ENCODE data around the gene JSRP1.

Gene JSRP1

GRCh38 chr19:2280633-2281264, 24.5 kb upstream of the JSRP1 start:
- FAIRE-seq (no peak), DNase-seq (ENCODE audit: insufficient read length, low spot score) (no peak)
- no peak for TF ChIP-seq CTCF (IDR thresholded peaks at IDR 0.05; ENCODE audit: insufficient read depth, missing control alignments)

- DNase-seq (ENCODE audit: insufficient read length, low spot score) (no peak), FAIRE-seq (no peak)
- no peak for TF ChIP-seq CTCF (IDR thresholded peaks at IDR 0.05; ENCODE audit: insufficient read depth, missing control alignments)
These were observed 22.4 kb upstream of the JSRP1 start for GRCh38 chr19:2278459-2279158.

GRCh38 chr19:2277138-2277537, 20.9 kb upstream of the JSRP1 start:
- DNase-seq (ENCODE audit: insufficient read length, low spot score) (no peak), FAIRE-seq (no peak)
- no peak for TF ChIP-seq CTCF (IDR thresholded peaks at IDR 0.05; ENCODE audit: insufficient read depth, missing control alignments)

GRCh38 chr19:2276429-2276986, 20.3 kb upstream of the JSRP1 start:
- no peak for DNase-seq (ENCODE audit: insufficient read length, low spot score)
- no peak for FAIRE-seq
- no peak for TF ChIP-seq CTCF (IDR thresholded peaks at IDR 0.05; ENCODE audit: insufficient read depth, missing control alignments)

- no peak for FAIRE-seq
- DNase-seq (ENCODE audit: insufficient read length, low spot score) = no peak
- TF ChIP-seq CTCF (IDR thresholded peaks at IDR 0.05; ENCODE audit: insufficient read depth, missing control alignments) = no peak
These were observed 19.6 kb upstream of the JSRP1 start for GRCh38 chr19:2275588-2276428.

GRCh38 chr19:2274931-2275535, 18.8 kb upstream of the JSRP1 start:
- FAIRE-seq (no peak), DNase-seq (ENCODE audit: insufficient read length, low spot score) (no peak)
- peak; percentile 69 for TF ChIP-seq CTCF (IDR thresholded peaks at IDR 0.05; ENCODE audit: insufficient read depth, missing control alignments)
